KMS-11 (cell line): Measurements from ENCODE around the gene BRF1.

ENCODE experiments used
- H2AFZ ChIP-seq: fragments of 200-600 bp; sonication (generic); 2 replicates; pipeline ENCODE4 v1.6.1; 2016; ENCODE audit warnings: antibody characterized with exemption, mixed run types, low read depth
- H3K27ac ChIP-seq: fragments of 200-600 bp; sonication (generic); 2 replicates; pipeline ENCODE4 v1.6.1; 2016; ENCODE audit warnings: mild to moderate bottlenecking, mixed run types
- H3K27me3 ChIP-seq: fragments of 200-600 bp; sonication (generic); 2 replicates; pipeline ENCODE4 v1.6.1; 2017; ENCODE audit warnings: mild to moderate bottlenecking, low read depth, mixed run types, moderate library complexity; ENCODE audit not compliant: insufficient read depth
- H3K36me3 ChIP-seq: fragments of 200-600 bp; sonication (generic); 2 replicates; pipeline ENCODE4 v1.6.1; 2017; ENCODE audit warnings: mild to moderate bottlenecking, mixed run types; ENCODE audit not compliant: insufficient read depth
- H3K4me1 ChIP-seq: fragments of 200-600 bp; sonication (generic); 2 replicates; pipeline ENCODE4 v1.6.1; 2016; ENCODE audit warnings: mild to moderate bottlenecking, low read depth, mixed run types; ENCODE audit not compliant: poor library complexity, severe bottlenecking
- H3K4me2 ChIP-seq: fragments of 200-600 bp; sonication (generic); 2 replicates; pipeline ENCODE4 v1.7.0; 2016; ENCODE audit warnings: mild to moderate bottlenecking, mixed run types
- H3K4me3 ChIP-seq: fragments of 200-600 bp; sonication (generic); IDR thresholded peaks from 2 replicates; pipeline ENCODE4 v1.6.1; 2017; ENCODE audit warnings: low read depth, low read length, mixed read lengths; ENCODE audit not compliant: insufficient read depth
- H3K79me2 ChIP-seq: fragments of 200-600 bp; sonication (generic); 2 replicates; pipeline ENCODE4 v1.6.1; 2016; ENCODE audit warnings: low read depth, mixed run types; ENCODE audit not compliant: insufficient read depth
- H3K9ac ChIP-seq: fragments of 200-600 bp; sonication (generic); 2 replicates; pipeline ENCODE4 v1.6.1; 2016; ENCODE audit warnings: mild to moderate bottlenecking, mixed run types
- H4K20me1 ChIP-seq: fragments of 200-600 bp; sonication (generic); 2 replicates; pipeline ENCODE4 v1.6.1; 2016; ENCODE audit warnings: mild to moderate bottlenecking, mixed run types; ENCODE audit not compliant: insufficient read depth
- TF ChIP-seq, protein P1 (sequence below): fragments of 200-600 bp; sonication (generic); conservative IDR thresholded peaks from 2 replicates; pipeline ENCODE4 v1.6.1; 2017; ENCODE audit warnings: low read depth, mild to moderate bottlenecking, antibody characterized with exemption, low read length, moderate library complexity, mixed read lengths

Gene BRF1

GRCh38 chr14:105251920-105252319, 48.9 kb downstream of the BRF1 start:
- H3K79me2 ChIP-seq: no peaks in the 10 kb centered on the region
- no peaks in the 10 kb centered on the region for H3K36me3 ChIP-seq
- no peak overlapping the region for H2AFZ ChIP-seq
- H3K9ac ChIP-seq: no peak overlapping the region
- H3K4me2 ChIP-seq: no peak overlapping the region
- H4K20me1 ChIP-seq: no peaks in the 10 kb centered on the region
- H3K27me3 ChIP-seq: no peaks in the 10 kb centered on the region
- peaks cover 23% of the 10 kb centered on the region for H3K4me1 ChIP-seq
- TF ChIP-seq, protein P1, sequence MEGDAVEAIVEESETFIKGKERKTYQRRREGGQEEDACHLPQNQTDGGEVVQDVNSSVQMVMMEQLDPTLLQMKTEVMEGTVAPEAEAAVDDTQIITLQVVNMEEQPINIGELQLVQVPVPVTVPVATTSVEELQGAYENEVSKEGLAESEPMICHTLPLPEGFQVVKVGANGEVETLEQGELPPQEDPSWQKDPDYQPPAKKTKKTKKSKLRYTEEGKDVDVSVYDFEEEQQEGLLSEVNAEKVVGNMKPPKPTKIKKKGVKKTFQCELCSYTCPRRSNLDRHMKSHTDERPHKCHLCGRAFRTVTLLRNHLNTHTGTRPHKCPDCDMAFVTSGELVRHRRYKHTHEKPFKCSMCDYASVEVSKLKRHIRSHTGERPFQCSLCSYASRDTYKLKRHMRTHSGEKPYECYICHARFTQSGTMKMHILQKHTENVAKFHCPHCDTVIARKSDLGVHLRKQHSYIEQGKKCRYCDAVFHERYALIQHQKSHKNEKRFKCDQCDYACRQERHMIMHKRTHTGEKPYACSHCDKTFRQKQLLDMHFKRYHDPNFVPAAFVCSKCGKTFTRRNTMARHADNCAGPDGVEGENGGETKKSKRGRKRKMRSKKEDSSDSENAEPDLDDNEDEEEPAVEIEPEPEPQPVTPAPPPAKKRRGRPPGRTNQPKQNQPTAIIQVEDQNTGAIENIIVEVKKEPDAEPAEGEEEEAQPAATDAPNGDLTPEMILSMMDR: no peak
- no peak overlapping the region for H3K4me3 ChIP-seq
- no peak overlapping the region for H3K27ac ChIP-seq

DNA sequence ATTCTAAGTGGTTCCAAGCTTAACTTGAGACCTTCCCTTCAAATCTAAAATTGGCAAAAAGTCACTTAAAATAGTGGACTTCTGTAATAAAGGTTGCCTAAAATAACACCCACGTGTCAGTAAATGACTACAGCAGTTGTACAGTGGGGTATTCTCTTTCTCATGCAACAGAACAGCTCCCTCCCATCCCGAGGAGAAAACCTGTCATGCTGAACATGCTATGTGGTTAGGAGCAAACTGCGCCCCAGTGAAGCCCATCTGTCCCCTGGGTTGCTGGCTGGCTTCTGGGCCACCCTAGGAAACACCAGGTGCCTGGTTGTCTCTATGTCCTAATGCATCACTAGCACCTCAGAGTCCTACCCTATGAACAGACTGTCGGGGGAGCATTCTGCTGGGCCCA, 49.8 kb downstream of the BRF1 start:
- Histone ChIP-seq H3K36me3 (no peaks in the 10 kb centered on the region), H3K4me1 (peaks cover 19% of the 10 kb centered on the region), H3K4me2 (no peak overlapping the region), H4K20me1 (no peaks in the 10 kb centered on the region), H2AFZ (no peak overlapping the region), H3K79me2 (no peaks in the 10 kb centered on the region), H3K4me3 (no peak overlapping the region), H3K27ac (no peak overlapping the region), H3K27me3 (no peaks in the 10 kb centered on the region), H3K9ac (no peak overlapping the region)
- TF ChIP-seq, protein P1: no peak

- Histone ChIP-seq H3K27ac (no peak overlapping the region), H3K9ac (no peak overlapping the region), H4K20me1 (no peaks in the 10 kb centered on the region), H2AFZ (no peak overlapping the region), H3K36me3 (no peaks in the 10 kb centered on the region), H3K4me2 (no peak overlapping the region), H3K4me3 (no peak overlapping the region), H3K79me2 (no peaks in the 10 kb centered on the region), H3K27me3 (no peaks in the 10 kb centered on the region), H3K4me1 (peaks cover 9% of the 10 kb centered on the region)
- TF ChIP-seq, protein P1: no peak
Measured at GRCh38 chr14:105250008-105250366, 50.8 kb downstream of the BRF1 start.

GRCh38 chr14:105249182-105250007, 51.4 kb downstream of the BRF1 start:
- Histone ChIP-seq H2AFZ (no peak overlapping the region), H3K4me3 (no peak overlapping the region), H3K36me3 (no peaks in the 10 kb centered on the region), H3K4me1 (peaks cover 3% of the 10 kb centered on the region), H3K9ac (no peak overlapping the region), H3K4me2 (no peak overlapping the region), H3K79me2 (no peaks in the 10 kb centered on the region), H3K27ac (no peak overlapping the region), H3K27me3 (no peaks in the 10 kb centered on the region), H4K20me1 (no peaks in the 10 kb centered on the region)
- TF ChIP-seq, protein P1: no peak
